Measurements from ENCODE around the gene GLCE.

Gene GLCE

GRCh38 chr15:69210574-69210973, 50.1 kb downstream of the GLCE start:
- H3K4me3 ChIP-seq (replicated peaks in 1 of 2; ENCODE audit: low read depth in 2 of 2, low read length in 2 of 2): no peak overlapping the region
- TF ChIP-seq CTCF (IDR thresholded peaks at IDR 0.05; ENCODE audit: low read depth, low read length): no peak
- no peak for DNase-seq (ENCODE audit: low read depth in 2 of 2)

- H3K4me3 ChIP-seq (replicated peaks in 1 of 2; ENCODE audit: low read depth in 2 of 2, low read length in 2 of 2): no peak overlapping the region
- TF ChIP-seq CTCF (IDR thresholded peaks at IDR 0.05; ENCODE audit: low read depth, low read length): no peak
- no peak for DNase-seq (ENCODE audit: low read depth in 2 of 2)
Measured at GRCh38 chr15:69213786-69214185, 53.4 kb downstream of the GLCE start.

- H3K4me3 ChIP-seq (replicated peaks in 1 of 2; ENCODE audit: low read depth in 2 of 2, low read length in 2 of 2): no peak overlapping the region
- no peak for DNase-seq (ENCODE audit: low read depth in 2 of 2)
- TF ChIP-seq CTCF (IDR thresholded peaks at IDR 0.05; ENCODE audit: low read depth, low read length): no peak
Measured at GRCh38 chr15:69215314-69216035, 55.0 kb downstream of the GLCE start.

- no peak for DNase-seq (ENCODE audit: low read depth in 2 of 2)
- TF ChIP-seq CTCF (IDR thresholded peaks at IDR 0.05; ENCODE audit: low read depth, low read length): no peak
- no peak overlapping the region for H3K4me3 ChIP-seq (replicated peaks in 1 of 2; ENCODE audit: low read depth in 2 of 2, low read length in 2 of 2)
Measured at GRCh38 chr15:69217381-69217780, 56.9 kb downstream of the GLCE start.

GRCh38 chr15:69219690-69220089, 59.3 kb downstream of the GLCE start:
- no peak for DNase-seq (ENCODE audit: low read depth in 2 of 2)
- no peak overlapping the region for H3K4me3 ChIP-seq (replicated peaks in 1 of 2; ENCODE audit: low read depth in 2 of 2, low read length in 2 of 2)
- TF ChIP-seq CTCF (IDR thresholded peaks at IDR 0.05; ENCODE audit: low read depth, low read length): no peak

GRCh38 chr15:69222002-69222474, 61.6 kb downstream of the GLCE start:
- DNase-seq (ENCODE audit: low read depth in 2 of 2): no peak
- no peak overlapping the region for H3K4me3 ChIP-seq (replicated peaks in 1 of 2; ENCODE audit: low read depth in 2 of 2, low read length in 2 of 2)
- TF ChIP-seq CTCF (IDR thresholded peaks at IDR 0.05; ENCODE audit: low read depth, low read length): no peak
